ENCODE measurements around the gene EIF3D. TPM values are rescaled to one million over a fixed set of nuclear protein-coding genes. Genes with fewer than 3 reads are reported as not detected.

Gene EIF3D
- total and polyA plus RNA-seq, 2 donors from 2014 or later, result 129 to 140 TPM

DNA sequence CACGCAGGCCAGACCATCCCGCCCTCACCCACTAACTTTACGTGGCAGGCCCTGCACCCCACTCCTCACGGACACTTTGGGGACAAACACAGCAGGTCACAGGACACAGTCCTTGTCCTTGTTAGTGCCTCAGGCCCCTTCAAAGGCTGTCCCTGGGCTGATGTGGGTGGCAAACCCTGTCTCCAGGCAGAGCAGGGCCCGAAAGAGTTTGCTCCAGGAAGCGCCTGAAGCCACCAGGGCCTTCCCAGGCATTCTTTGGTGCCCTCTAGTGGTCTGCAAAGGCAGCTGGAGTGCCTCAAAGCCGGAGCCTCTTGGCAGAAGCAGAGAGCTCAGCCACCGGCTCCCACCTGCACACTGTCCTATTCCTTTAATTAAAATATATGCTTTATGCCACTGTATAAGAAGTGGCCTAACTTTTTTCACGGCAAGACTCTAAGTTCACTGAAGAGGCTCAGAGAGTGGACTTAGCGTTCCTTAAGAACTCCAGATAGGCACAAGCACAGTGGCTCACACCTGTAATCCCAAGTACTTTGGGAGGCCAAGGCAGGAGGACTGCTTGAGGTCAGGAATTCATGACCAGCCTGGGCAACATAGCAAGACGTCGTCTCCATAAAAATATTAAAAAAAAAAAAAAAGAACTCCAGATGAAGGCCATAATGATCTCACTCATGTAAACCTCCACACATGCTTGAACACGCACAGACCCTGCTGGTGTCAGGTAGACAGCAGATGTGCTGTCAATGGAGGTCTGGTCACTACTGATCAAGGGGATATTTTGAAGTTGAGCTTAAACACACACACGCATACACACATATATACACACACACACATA lies 58.6 kb downstream of the EIF3D start:
- DNase-seq (peak; percentile 89 to 94 (median 91)), FAIRE-seq (no peak)
- TF ChIP-seq, protein P1, sequence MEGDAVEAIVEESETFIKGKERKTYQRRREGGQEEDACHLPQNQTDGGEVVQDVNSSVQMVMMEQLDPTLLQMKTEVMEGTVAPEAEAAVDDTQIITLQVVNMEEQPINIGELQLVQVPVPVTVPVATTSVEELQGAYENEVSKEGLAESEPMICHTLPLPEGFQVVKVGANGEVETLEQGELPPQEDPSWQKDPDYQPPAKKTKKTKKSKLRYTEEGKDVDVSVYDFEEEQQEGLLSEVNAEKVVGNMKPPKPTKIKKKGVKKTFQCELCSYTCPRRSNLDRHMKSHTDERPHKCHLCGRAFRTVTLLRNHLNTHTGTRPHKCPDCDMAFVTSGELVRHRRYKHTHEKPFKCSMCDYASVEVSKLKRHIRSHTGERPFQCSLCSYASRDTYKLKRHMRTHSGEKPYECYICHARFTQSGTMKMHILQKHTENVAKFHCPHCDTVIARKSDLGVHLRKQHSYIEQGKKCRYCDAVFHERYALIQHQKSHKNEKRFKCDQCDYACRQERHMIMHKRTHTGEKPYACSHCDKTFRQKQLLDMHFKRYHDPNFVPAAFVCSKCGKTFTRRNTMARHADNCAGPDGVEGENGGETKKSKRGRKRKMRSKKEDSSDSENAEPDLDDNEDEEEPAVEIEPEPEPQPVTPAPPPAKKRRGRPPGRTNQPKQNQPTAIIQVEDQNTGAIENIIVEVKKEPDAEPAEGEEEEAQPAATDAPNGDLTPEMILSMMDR (IDR thresholded peaks at IDR 0.05; ENCODE audit: borderline replicate concordance, extremely low read depth, insufficient read depth), result peak; percentile 96
- Histone ChIP-seq H3K4me3 (ENCODE audit: low read length in 3 of 3) (no peak overlapping the region), H3K27ac (ENCODE audit: low read depth in 2 of 2, low read length in 2 of 2) (peak overlapping the region; percentile 66 to 72), H3K4me1 (ENCODE audit: control insufficient read depth in 2 of 3, insufficient read depth in 2 of 3, low read depth in 1 of 3, low read length in 3 of 3) (peaks cover 0 to 18% (median 4%) of the 10 kb centered on the region in 3 donors), H3K36me3 (ENCODE audit: control insufficient read depth in 2 of 3, insufficient read depth in 3 of 3, low read length in 3 of 3) (peaks cover 0 to 24% (median 20%) of the 10 kb centered on the region in 3 donors), H3K27me3 (ENCODE audit: control insufficient read depth, insufficient read depth, low read length) (no peaks in the 10 kb centered on the region), H3K9ac (ENCODE audit: low read length in 3 of 3) (peak overlapping the region in 1 of 3 donors; percentile 37), H3K9me3 (ENCODE audit: control insufficient read depth in 2 of 3, insufficient read depth in 1 of 3, low read length in 3 of 3) (no peaks in the 10 kb centered on the region)
- intact Hi-C loops (cut with DNase I), result loop anchor here (10.0 kb wide), 1 partner anchor 166 kb away; no protein-coding TSS in a partner anchor

- Histone ChIP-seq H3K4me3 (ENCODE audit: low read length in 3 of 3) (no peak overlapping the region), H3K9ac (ENCODE audit: low read length in 3 of 3) (peak overlapping the region in 1 of 3 donors; percentile 67), H3K27me3 (ENCODE audit: control insufficient read depth, insufficient read depth, low read length) (no peaks in the 10 kb centered on the region), H3K27ac (ENCODE audit: low read depth in 2 of 2, low read length in 2 of 2) (peak overlapping the region; percentile 71 to 72), H3K9me3 (ENCODE audit: control insufficient read depth in 2 of 3, insufficient read depth in 1 of 3, low read length in 3 of 3) (no peaks in the 10 kb centered on the region), H3K4me1 (ENCODE audit: control insufficient read depth in 2 of 3, insufficient read depth in 2 of 3, low read depth in 1 of 3, low read length in 3 of 3) (peaks cover 0 to 20% (median 4%) of the 10 kb centered on the region in 3 donors), H3K36me3 (ENCODE audit: control insufficient read depth in 2 of 3, insufficient read depth in 3 of 3, low read length in 3 of 3) (peaks cover 0 to 20% (median 15%) of the 10 kb centered on the region in 3 donors)
- FAIRE-seq (no peak), DNase-seq (no peak)
- TF ChIP-seq, protein P1 (IDR thresholded peaks at IDR 0.05; ENCODE audit: borderline replicate concordance, extremely low read depth, insufficient read depth), result no peak
- intact Hi-C loops (cut with DNase I), result no loop called here
Observed at GRCh38 chr22:36469094-36469710, 59.8 kb downstream of the EIF3D start.

DNA sequence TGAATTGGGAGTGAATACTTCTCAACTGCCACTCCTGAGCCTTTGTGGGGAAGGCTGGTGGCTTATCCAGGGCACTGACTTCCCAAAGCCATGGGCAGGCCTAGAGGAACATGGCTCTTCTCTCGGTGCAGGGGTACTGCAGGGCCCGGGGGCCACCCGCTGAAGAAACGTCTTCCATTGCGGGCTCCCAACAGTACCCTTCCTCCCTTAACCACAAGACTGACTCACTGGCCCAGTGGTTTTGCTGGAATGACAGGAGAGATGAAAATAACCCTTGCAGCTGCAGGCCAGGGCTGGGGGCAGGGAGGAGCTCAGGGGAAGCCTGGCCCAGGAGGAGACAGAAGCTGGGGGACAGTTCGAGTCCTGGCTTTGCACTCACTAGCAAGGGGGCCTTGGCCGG lies 61.0 kb downstream of the EIF3D start:
- H3K27me3 ChIP-seq (ENCODE audit: control insufficient read depth, insufficient read depth, low read length), result no peaks in the 10 kb centered on the region
- H3K36me3 ChIP-seq (ENCODE audit: control insufficient read depth in 2 of 3, insufficient read depth in 3 of 3, low read length in 3 of 3), result peaks cover 0 to 13% (median 13%) of the 10 kb centered on the region in 3 donors
- H3K4me1 ChIP-seq (ENCODE audit: control insufficient read depth in 2 of 3, insufficient read depth in 2 of 3, low read depth in 1 of 3, low read length in 3 of 3), result peaks cover 0 to 20% (median 4%) of the 10 kb centered on the region in 3 donors
- FAIRE-seq, result no peak
- intact Hi-C loops (cut with DNase I), result no loop called here
- no peaks in the 10 kb centered on the region for H3K9me3 ChIP-seq (ENCODE audit: control insufficient read depth in 2 of 3, insufficient read depth in 1 of 3, low read length in 3 of 3)
- TF ChIP-seq, protein P1 (IDR thresholded peaks at IDR 0.05; ENCODE audit: borderline replicate concordance, extremely low read depth, insufficient read depth), result no peak
- no peak overlapping the region for H3K9ac ChIP-seq (ENCODE audit: low read length in 3 of 3)
- DNase-seq, result no peak
- no peak overlapping the region for H3K4me3 ChIP-seq (ENCODE audit: low read length in 3 of 3)
- peak overlapping the region in 1 of 2 donors; percentile 43 for H3K27ac ChIP-seq (ENCODE audit: low read depth in 2 of 2, low read length in 2 of 2)
